AG04449 (cell line): ENCODE data around the gene CTXN1.

Source experiments
- CTCF ChIA-PET: fragments of 350-600 bp; formaldehyde crosslinking; extraction: SDS; loops from one replicate; lab custom pipeline; 2021; ENCODE audit warnings: antibody characterized with exemption; lab: Yijun Ruan, JAX
- POLR2A ChIA-PET: fragments of 400-600, 350-600 bp; formaldehyde crosslinking; extraction: SDS; loops from one replicate; lab custom pipeline; 2020; ENCODE audit warnings: antibody characterized with exemption, inconsistent platforms; lab: Yijun Ruan, JAX
- DNase-seq: peaks from one replicate; pipeline ENCODE4 v3.0.0-alpha.2; 2010; ENCODE audit warnings: low read depth, low spot score
- H3K4me3 ChIP-seq: 2 replicates; pipeline ENCODE4 v1.5.1; 2011; ENCODE audit warnings: low read depth, mild to moderate bottlenecking, control low read depth, low read length
- CTCF ChIP-seq: IDR thresholded peaks from one replicate; pipeline ENCODE4 v1.5.1; 2011; ENCODE audit warnings: mild to moderate bottlenecking, moderate library complexity, low read length, control low read depth, inconsistent platforms; ENCODE audit not compliant: insufficient read depth; ENCODE audit errors: missing control alignments

CTXN1 gene

GRCh38 chr19:7888145-7888825 is 37.6 kb downstream of the CTXN1 start, which contains the start of gene LRRC8E:
TSS of gene LRRC8E (plus strand) at chr19:7888510. CDS start at chr19:7895604, 7,094 bp downstream.
- peak within 1 kb of the TSS; percentile 83 for H3K4me3 ChIP-seq
- DNase-seq = no peak
- TF ChIP-seq CTCF = no peak
- ChIA-PET CTCF (interaction anchor here (1.2 to 2.3 kb wide), 4 partner anchors 9 to 35 kb away, joined by 3 to 9 read pairs (median 5); no protein-coding TSS in a partner anchor), POLR2A (interaction anchor here (0.6 to 1.3 kb wide), 4 partner anchors 9 to 33 kb away, joined by 3 to 7 read pairs (median 4); partner anchors contain the start of gene MAP2K7)

GRCh38 chr19:7887408-7888144 is 38.4 kb downstream of the CTXN1 start:
- H3K4me3 ChIP-seq = peak overlapping the region; percentile 83; the same call in 1 of the 2 replicates
- DNase-seq = no peak
- ChIA-PET POLR2A (interaction anchor here (1.2 to 1.3 kb wide), 3 partner anchors 11 to 33 kb away, joined by 3 to 7 read pairs (median 4); partner anchors contain the start of gene MAP2K7), CTCF (interaction anchor here (1.1 to 2.8 kb wide), 6 partner anchors 14 to 34 kb away, joined by 3 to 13 read pairs (median 5); partner anchors contain the start of gene MAP2K7)
- no peak for TF ChIP-seq CTCF

- CTCF ChIA-PET = interaction anchor here (1.0 to 2.8 kb wide), 2 partner anchors 16 to 18 kb away, joined by 4 to 13 read pairs; partner anchors contain the start of gene MAP2K7
- TF ChIP-seq CTCF = no peak
- no peak overlapping the region for H3K4me3 ChIP-seq
- no peak for DNase-seq
- POLR2A ChIA-PET = no interaction called here
These were observed 40.1 kb downstream of the CTXN1 start for GRCh38 chr19:7885818-7886217.

- DNase-seq = no peak
- ChIA-PET POLR2A (interaction anchor here (1.0 kb wide), 1 partner anchor 36 kb away, joined by 3 read pairs; the partner anchor contains the start of gene SNAPC2), CTCF (interaction anchor here (0.9 to 1.0 kb wide), 2 partner anchors 15 to 20 kb away, joined by 3 to 7 read pairs; no protein-coding TSS in a partner anchor)
- TF ChIP-seq CTCF = no peak
- H3K4me3 ChIP-seq = no peak overlapping the region
These were observed 42.0 kb downstream of the CTXN1 start for GRCh38 chr19:7883796-7884570.

GRCh38 chr19:7883105-7883504 is 42.8 kb downstream of the CTXN1 start:
- no peak for TF ChIP-seq CTCF
- no peak overlapping the region for H3K4me3 ChIP-seq
- ChIA-PET CTCF (interaction anchor here (0.9 to 2.7 kb wide), 3 partner anchors 14 to 19 kb away, joined by 3 to 16 read pairs (median 7); no protein-coding TSS in a partner anchor), POLR2A (no interaction called here)
- DNase-seq = no peak
